ENCODE data around the gene RNF213.
"Not testable (repeated sequence)": the region's sequence is repeated elsewhere in the genome, so short reads cannot be mapped to it uniquely, and the experiment has no call there.

The RNF213 gene

GRCh38 chr17:80253631-80254395, 6.8 kb upstream of the RNF213 start:
- no peak for FAIRE-seq

GRCh38 chr17:80254396-80255251, 6.0 kb upstream of the RNF213 start:
- no peak for FAIRE-seq

GRCh38 chr17:80256034-80256350, 4.7 kb upstream of the RNF213 start:
- no peak for FAIRE-seq

GRCh38 chr17:80257716-80258213, 2.9 kb upstream of the RNF213 start:
- no peak for FAIRE-seq

- FAIRE-seq, result not testable (repeated sequence)
These were observed 2.4 kb upstream of the RNF213 start for GRCh38 chr17:80258296-80258695.

- FAIRE-seq, result no peak
These were observed 1.1 kb upstream of the RNF213 start for GRCh38 chr17:80259457-80260068.

- FAIRE-seq, result no peak
These were observed 550 bp upstream of the RNF213 start for GRCh38 chr17:80260069-80260535.

- FAIRE-seq, result no peak
These were observed 675 bp downstream of the RNF213 start for GRCh38 chr17:80261159-80261894.

GRCh38 chr17:80261895-80262279, 1.2 kb downstream of the RNF213 start:
- FAIRE-seq, result no peak

- FAIRE-seq, result no peak
These were observed 1.6 kb downstream of the RNF213 start for GRCh38 chr17:80262291-80262690.

GRCh38 chr17:80262775-80263244, 2.2 kb downstream of the RNF213 start:
- no peak for FAIRE-seq

- no peak for FAIRE-seq
These were observed 2.9 kb downstream of the RNF213 start for GRCh38 chr17:80263253-80264204.

GRCh38 chr17:80264205-80265075, 3.8 kb downstream of the RNF213 start:
- FAIRE-seq, result no peak

- FAIRE-seq, result no peak
These were observed 4.8 kb downstream of the RNF213 start for GRCh38 chr17:80265205-80266068.

GRCh38 chr17:80267391-80267790, 6.7 kb downstream of the RNF213 start:
- no peak for FAIRE-seq

- no peak for FAIRE-seq
These were observed 7.8 kb downstream of the RNF213 start for GRCh38 chr17:80268427-80268826.

- no peak for FAIRE-seq
These were observed 8.8 kb downstream of the RNF213 start for GRCh38 chr17:80269405-80269807.

- no peak for FAIRE-seq
These were observed 9.5 kb downstream of the RNF213 start for GRCh38 chr17:80270104-80270503.

GRCh38 chr17:80270836-80271235, 10.2 kb downstream of the RNF213 start:
- FAIRE-seq, result no peak
